ENCODE results near the gene GOLPH3L.
"Not testable (repeated sequence)": the region's sequence is repeated elsewhere in the genome, so short reads cannot be mapped to it uniquely, and the experiment has no call there.

The GOLPH3L gene

DNA sequence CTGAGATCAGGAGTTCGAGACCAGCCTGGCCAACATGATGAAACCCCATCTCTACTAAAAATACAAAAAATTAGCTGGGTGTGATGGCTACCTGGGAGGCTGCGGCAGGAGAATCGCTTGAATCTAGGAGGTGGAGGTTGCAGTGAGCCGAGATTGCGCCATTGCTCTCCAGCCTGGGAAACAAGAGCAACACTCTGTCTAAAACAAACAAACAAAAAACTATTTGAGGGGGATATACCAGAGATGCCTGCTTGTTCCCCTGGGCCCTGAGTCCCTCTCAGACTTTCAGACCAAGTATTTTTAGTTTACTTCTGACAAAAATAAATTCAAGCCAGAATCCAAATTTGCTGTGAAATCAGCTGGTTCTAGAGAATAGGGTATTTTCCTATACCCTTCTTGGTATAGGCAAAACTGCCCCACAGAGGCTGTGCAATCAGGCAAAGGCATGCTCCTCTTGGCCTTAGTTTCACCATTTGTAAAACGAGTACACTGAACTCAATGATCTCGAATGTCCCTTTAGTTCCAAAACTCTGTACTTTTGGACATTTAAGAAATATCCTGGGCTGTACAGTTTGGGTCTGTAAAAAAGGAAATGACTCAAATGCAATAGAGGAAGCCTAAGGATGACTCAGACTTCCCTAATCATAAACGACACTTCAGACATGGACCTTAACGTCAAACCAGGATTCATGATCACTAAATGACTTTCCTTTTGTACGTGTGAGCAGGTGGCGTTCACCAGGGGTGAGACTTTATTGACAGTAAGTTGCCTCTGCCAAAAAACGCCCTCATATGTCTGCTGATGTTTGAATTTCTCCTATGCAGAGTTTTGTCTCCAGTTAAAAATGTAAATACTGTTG, 83.7 kb downstream of the GOLPH3L start:
- peak; percentile 97 for DNase-seq

DNA sequence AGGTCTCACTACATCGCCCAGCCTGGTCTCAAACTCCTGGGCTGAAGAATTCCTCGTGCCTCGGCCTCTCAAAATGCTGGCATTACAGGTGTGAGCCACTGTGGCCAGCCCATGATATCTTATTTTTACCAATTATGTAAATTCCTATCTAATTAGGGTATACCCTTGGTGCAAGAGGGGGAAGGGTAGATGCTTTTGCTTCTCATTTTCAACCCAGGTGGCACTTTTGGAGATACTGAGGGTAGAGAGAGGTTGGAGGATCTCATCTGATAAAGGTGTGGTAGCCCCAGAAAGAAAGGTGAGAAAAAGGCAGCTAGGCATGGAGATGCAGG, 85.0 kb downstream of the GOLPH3L start:
- no peak for DNase-seq

- DNase-seq: no peak
Observed at GRCh38 chr1:150610576-150610975, 86.4 kb downstream of the GOLPH3L start.

- no peak for DNase-seq
Observed at GRCh38 chr1:150609732-150610131, 87.2 kb downstream of the GOLPH3L start.

DNA sequence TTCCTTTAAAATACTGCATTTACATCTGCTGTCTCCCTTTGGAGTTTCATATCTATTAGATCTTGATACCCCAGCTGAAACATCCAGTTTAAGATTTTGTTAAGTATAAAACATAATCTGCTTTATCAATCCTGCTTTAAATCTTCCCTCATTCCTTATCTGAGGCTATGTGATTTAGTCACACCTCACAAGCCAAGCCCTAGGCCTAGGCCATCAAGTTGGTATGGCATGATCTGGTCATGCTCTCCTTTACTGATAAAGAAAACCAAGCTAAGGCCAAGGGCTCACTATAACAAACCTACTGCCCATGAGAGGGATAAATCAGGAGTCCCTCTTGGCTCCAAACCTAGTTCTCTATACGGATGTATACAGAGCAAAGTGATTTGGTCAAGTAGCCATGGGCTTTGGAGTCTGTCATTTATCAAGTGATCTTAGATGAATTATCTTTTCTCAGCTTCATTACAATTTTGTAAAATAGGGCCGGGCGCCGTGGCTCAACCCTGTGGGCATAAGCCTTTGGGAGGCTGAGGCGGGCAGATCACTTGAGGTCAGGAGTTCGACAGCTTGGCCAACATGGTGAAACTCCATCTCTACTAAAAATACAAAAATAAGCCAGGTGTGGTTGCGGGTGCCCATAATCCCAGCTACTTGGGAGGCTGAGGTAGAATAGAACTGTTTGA, 90.4 kb downstream of the GOLPH3L start:
- no peak for DNase-seq

- not testable (repeated sequence) for DNase-seq
Observed at GRCh38 chr1:150605451-150605731, 91.6 kb downstream of the GOLPH3L start.

GRCh38 chr1:150604226-150604588, 92.7 kb downstream of the GOLPH3L start:
- DNase-seq: no peak

- no peak for DNase-seq
Observed at GRCh38 chr1:150603711-150604110, 93.2 kb downstream of the GOLPH3L start.

DNA sequence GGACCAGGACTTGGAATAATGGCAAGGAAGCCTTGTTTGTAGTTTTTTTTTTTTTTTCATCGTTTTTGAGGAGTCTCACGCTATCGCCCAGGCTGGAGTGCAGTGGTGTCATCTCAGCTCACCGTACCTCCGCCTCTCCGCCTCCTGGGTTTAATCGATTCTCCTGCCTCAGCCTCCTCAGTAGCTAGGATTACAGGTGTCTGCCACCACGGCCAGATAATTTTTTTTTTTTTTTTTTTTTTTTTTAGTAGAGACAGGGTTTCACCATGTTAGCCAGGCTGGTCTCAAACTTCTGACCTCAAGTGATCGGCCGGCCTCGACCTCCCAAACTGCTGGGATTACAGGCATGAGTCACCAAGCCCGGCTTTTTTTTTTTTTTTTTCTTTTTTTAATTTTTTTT, 94.6 kb downstream of the GOLPH3L start:
- not testable (repeated sequence) for DNase-seq

- DNase-seq: no peak
Observed at GRCh38 chr1:150601540-150601939, 95.4 kb downstream of the GOLPH3L start.

GRCh38 chr1:150598346-150598745, 98.6 kb downstream of the GOLPH3L start:
- DNase-seq: not testable (repeated sequence)

DNA sequence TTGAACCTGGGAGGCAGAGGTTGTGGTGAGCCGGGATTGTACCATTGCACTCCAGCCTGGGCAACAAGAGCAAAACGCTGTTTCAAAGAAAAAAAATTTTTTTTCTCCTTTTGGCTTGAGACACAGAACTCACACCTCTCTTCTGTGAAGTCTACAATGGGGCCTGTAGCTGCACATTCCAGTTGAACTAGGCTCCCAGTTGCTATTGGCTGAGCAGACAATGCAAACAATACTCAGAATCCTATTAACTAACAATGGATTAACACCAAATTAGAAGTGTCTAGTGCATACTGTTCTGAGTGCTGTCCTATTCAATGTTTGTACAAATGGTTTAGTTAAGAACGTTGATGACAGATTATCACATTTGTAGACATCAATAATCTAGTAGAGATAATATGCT, 100.0 kb downstream of the GOLPH3L start:
- no peak for DNase-seq

Data from SIG-M5 (cell line).